Measurements from ENCODE around the gene NLK.

NLK gene

DNA sequence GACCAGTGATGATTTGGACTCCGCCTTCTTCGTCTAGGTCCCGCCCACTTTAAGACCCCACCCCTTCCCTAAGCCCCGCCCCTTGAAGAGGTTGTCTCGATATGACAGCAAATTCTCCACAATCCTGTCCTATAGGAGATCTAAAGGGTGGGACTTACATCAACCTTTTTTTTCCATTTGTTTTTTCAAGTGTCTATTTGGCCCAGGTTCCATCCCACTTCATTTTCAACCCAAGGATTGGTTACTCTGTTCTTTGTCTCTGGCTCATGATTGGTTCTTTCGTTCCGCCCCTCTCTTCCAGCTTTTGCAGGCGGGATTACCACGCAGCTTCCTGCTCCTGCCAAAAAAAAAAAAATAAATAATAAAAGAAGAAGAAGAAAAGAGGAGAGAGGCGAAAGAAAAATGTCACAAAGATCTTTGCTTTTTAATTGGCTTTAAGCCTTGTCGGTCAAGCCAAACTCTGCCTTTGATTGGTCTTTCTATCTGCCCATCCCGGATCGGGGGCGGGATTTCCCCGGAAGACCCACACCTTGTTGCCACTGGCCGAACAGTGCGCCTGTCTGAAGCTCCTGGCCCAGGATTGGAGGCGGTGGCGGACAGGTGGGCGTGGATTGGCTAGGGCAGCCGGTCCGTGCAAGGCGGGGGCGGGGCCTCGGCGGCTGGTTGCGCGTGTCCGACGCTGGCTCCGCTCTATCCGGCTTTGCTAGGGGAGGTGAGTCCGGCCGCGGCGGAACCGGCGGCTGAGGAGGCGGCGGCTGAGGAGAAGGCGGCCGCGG is 1.2 kb upstream of the NLK start:
- DNase-seq = peak; percentile 100

DNA sequence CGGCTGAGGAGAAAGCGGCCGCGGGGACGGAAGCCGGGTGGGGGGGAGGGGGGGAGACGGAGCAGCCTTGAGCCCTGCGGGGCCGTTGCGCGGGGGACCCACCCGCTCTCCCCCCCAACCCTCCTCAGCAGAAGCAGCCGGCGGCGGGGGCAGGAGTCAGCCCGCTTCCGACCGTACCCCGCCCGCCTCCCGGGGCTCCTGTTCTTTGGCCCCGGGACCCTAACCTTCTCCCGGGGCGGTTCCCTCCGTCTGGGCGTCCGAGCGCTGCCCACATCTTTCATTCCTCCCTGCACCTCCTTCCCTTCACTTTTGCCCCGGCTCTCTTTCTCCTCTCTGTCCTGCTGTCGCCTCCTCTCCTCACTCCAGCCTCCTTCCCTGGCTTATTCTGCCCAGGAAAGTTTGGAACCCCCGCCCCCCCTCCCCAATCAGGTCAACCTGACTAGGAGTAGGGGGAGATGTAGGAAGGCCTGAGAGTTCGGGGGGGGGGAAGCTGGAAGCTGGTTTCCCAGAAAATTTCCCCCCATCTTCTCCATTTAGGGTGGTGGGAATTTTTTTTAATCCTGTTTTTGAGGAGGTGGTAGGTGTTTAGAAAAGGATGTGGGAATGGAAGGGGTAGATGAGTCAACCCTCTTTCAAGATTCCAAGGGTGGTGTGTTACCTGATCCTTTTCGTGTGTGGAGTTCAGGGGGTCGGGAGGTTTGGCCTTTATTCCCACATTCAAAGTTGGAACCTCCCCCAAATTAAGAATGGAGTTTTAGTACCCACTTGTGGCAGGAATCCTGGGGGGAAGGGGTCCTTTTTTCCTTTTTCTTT is 427 bp upstream of the NLK start:
- DNase-seq = no peak

DNA sequence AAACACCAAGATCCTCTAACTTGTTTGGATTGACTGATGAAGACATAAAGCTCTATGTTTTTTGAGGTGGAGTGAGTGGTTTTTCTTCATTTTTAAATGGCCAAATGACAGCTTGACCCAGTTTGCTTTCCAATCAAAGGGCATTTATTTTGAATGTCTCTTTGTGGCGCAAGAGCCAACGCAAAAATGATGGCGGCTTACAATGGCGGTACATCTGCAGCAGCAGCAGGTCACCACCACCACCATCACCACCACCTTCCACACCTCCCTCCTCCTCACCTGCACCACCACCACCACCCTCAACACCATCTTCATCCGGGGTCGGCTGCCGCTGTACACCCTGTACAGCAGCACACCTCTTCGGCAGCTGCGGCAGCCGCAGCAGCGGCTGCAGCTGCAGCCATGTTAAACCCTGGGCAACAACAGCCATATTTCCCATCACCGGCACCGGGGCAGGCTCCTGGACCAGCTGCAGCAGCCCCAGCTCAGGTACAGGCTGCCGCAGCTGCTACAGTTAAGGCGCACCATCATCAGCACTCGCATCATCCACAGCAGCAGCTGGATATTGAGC is 329 bp downstream of the NLK start:
- DNase-seq = no peak

DNA sequence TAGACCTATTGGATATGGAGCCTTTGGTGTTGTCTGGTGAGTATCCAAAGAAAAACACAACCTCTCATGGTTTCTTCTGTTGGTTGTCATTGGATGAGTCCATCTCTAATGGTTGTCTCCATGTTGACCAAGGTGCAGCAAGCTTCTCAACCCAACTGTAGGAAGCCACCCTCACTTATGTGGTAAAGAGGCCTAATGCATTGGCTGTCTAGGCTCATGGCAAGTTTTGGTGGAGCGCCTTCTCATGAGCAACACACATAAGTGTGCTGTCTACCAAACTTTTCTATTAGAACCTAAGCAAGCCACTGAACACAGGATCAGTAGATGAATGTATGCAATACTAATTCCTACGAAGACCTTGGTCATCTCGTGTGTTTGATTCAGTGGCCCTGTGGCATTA is 819 bp downstream of the NLK start:
- no peak for DNase-seq

DNA sequence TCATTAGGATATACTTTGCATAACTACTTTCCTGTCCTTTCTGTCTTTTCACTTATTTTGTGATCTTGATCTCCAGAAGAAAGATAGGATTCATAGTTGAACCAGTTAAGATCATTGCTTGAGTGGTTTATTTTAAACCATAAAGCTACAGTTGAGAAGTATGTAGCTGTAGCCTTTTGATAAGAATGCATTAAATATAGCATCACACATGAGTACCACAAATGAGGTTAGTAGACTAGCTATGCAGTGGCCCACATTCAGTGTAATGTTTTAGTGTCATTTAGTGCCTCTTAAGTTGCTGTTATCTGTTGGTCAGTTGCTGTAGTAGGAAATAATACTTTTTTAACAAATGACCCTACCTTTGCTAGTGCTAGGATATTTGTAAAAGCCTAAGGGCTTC is 1.3 kb downstream of the NLK start:
- no peak for DNase-seq

DNA sequence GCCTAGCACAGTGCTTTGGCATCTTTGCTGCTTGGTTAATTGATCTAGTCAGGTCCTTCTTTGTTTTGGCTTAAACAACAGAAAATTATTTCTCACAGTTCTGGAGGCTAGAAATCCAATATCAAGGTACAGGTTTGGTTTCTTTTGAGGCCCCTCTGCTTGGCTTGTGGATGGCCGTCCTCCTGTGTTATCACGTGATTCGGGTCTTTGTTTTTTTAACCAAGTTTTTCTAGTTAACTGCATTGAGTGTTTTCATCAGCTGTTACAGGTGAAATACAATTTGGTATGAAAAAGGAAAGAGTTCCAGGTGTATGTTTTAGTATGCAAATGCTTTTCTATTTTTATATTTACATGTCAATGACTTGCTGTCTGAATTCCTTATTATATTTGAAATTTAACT is 2.8 kb downstream of the NLK start:
- no peak for DNase-seq

DNA sequence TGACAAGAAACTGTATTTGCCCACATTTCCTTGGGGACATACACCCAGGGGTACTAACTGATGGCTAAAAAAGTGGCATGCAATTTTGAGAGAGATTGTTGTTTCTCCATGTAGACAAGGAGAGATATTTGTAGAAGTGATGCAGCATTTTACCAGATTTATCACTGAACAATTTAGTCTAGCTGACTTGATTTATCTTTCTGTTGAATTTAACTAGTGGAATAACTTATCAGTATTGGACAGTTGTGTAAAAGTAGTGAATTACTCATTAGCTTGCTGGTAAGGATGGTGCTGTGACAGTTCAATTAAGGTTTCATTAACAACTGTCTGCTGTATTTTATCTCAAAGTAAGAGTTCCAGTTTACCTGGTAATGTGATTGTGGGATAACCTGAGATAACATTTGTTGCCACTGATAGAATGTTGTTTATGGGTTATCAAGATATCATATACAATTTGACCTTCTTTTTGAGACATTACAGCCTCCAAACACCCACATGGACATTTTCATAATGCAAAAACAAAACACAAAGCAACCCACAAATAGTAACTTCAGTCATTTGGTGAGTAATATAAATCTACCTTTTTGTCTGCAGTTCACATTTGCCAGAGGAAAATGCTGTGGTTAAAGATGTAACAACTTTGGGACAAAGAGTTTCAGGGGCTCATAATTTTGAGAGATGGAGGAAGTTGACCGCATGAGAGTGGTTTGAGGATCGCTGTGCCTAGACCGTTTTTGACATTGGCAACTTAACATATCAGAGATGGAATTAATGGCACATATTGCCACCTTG is 3.8 kb downstream of the NLK start:
- DNase-seq = no peak

DNA sequence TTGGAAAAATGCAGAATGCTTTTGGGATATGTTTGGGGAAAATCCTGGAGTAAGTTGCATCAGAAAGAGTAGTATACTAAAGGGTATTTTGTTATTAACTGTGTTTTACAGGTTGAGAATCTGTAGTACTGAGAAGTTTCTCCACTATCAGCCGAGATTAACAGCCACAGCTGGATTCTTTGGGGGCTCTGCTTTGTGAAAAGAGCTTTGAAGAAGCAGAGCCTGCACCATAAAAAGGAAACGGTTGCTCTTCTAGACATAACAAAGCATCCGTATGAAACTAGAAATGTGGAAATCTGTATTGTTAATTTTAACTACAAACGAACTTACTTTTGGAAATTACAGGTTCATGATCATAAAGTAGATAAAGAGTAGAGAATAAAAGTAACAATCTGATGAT is 5.3 kb downstream of the NLK start:
- no peak for DNase-seq

DNA sequence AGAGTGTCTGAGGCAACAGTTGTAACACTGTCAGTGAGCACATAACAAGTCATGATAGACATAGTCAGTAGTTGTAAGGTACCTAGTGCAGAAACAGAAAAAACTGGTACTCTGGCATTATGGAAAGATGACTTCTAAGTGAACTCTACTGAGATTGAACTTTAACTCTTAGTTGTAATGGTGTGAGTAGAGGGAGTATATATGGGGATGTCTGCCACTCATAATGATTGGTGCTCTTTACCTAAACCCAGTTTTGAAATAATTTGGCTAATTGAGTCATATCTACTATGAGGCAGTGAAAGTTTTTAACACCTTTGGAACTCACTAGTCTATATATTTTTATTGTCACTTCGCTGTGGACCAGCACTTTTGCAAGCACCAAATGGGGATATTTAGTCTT is 6.6 kb downstream of the NLK start:
- DNase-seq = no peak

DNA sequence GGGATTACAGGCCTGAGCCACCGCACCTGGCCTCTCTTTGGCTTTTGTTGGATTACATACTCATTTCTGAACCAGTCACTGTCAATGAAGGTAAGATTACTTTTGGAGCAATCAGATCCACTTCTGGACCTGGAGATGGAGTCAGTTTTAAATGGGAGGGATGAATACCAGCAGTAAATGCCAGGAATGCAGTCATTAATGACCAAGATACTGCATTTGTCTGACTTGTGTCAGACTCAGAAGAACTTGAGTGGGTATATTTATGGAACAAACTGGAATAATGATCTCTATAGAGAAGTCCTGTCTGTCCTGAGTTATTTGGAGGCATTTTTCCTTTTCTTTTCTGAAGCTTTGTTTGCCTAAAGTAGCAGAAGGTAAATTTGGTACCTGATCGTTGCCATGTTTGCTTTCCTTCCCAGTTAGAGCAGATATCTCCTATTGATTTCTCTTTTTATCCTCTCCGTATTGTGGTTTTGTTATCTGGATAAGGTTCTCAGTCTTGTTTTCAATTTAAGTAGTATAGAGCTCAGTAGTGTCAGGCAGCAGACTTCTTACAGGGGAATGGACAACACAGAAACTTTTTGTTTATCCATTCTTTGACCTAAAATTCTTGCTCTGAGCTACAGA is 10.7 kb downstream of the NLK start:
- no peak for DNase-seq

DNA sequence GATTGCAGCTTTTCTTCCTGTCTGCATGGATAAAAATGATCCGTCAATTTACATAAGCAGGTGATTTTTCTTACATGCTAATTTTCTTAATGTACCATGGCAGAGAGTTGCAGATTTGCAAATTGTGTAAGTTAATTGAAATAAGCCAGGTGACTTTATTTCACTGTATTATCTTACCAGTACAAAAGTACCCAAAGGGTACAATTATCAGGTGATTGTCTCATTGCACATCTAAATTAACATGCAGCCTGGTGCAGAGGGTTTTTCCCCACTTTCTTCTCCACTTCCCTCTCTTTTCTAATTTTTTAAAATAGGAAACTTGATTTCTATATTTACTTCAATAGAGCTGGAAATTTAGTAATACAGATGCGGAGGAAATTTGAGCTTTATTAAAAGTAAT is 11.2 kb downstream of the NLK start:
- no peak for DNase-seq

DNA sequence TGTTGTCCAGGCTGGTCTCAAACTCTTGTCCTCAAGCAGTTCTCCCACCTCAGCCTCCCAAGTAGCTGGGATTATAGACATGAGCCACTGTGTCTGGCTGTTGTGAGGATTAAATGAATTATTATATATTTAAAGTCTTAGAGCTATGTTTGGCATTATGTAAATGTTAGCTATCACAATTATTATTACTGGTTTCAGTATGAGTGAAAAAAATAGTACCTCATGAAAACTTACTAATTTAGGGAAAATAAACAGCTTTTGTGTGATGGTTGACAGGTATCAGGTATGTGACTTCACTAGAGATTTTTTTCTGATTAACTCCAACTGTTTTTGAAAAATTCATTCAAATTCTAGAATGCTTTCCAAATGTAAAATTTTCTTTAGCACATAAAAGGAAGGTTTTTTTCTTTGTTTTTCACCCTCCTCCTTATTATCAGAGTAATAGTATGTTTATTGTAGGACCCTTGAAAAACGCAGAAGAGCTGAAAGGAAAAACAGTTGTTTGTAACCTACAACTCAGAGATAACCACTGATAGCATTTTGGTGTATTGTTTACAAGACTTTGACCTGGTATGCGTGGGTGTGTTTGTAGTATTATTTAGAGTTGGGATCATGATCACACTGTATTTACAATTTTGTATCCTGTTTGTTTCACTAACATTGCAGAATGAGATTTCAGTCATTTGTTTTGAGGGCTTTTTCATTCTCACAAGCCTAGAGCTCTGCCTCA is 13.2 kb downstream of the NLK start:
- no peak for DNase-seq

DNA sequence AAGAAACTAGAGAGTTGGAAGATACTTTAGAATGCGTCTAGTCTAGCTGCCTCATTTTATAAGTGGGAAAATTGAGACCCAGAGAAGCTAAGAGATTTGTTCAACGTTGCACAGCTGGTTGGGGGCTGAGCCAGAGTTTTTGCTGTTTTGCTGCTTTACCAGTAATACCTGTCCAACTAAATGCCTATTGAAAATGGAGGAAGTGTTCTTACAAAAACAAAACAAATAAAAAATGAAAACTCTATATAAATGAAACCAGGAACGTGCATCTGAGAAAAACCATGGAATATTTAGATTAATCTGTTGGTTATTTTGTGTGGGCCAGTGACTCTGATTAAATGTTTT is 13.8 kb downstream of the NLK start:
- no peak for DNase-seq

DNA sequence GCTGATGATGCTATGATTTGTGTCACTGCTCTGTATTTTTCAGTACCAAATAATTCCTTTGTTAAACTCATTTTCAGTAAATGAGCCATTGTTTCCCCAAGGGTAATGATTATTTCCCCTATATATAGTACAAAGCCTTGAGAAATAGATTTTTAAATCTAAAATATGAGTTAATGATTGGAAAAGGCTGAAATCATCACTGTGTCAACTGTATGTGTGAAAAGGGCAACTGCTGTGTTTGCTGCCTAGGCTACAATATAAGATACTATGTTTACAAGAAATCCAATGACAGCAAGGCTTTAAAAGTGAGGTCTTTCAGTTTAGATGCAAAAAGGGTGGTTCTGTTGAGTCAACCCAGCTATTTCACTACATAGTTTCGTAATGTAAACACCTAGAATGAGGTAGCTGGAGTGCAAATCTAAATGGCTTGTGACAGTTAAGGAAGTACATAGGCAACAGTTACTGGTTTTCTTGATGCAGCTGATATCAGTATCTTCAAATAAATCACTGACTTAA is 15.3 kb downstream of the NLK start:
- DNase-seq = peak; percentile 72

DNA sequence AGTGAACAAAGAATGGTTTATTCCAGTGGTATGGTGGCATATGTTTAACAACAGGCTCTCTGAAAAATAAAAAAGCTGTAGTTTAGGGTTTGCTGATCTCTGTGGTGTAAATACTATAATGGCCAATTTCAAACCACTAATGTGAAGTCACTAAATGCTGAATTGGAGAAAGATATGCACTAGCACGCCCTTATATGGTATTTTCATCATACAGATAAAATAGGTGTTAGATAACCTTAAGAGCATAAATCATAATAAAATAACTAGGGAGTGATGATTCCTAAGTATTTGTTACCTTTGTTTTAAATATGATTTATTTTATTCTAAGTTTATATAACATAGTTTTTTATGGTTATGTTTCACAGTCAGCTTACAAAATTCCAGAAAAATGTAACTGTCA is 17.2 kb downstream of the NLK start:
- no peak for DNase-seq

DNA sequence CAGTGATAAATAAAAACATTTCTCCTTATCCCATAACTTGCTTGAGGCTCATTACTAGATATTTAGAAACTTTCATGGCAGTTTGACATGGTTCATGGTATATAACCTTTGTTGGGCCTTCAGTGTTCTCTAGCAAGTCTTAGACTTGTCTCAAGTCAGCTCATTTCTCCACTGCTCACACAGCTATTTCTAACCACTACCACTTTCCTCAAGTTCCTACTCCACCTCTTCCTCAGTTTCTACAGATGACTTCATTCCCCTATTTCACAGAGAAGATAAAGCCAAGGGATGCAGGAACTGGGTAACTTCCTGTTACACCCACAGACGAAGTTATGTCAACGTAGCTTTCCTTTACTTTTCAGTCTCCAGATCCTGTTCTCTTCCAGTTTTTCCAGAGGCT is 23.2 kb downstream of the NLK start:
- DNase-seq = peak; percentile 89

DNA sequence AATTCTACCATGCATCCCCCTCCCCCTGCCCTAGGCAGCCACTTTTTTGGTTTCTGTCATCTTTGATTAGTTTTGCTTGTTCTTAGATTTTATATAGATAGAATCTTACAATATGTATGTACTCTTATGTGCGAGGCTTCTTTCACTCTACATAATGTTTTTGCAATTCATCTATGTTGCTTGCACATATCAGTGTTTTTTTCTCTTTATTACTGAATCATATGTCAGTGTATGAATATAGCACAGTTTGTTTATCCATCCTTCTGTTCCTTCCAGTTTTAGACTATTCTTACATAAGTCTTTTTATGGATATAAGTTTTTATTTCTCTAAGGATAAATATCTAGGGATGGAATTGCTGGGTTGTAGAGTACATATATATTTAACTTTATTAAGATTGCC is 26.6 kb downstream of the NLK start:
- DNase-seq = no peak

DNA sequence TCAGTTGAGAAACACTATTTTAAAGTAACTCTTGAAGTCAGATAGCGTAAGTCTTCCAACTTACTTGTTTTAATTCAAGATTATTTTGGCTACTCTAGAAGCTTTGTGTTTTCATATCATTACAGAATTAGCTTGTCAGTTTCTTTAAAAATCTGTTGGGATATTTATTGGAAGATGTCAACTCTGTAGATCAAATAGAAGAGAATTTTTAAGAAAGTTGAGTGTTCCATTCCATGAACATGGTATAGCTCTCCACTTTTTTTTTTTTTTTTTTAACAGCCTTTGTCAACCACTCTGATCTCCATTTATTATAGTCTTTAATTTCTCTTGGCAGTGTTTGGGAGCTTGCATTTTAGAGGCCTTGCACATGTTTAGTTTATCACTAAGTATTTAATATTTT is 28.7 kb downstream of the NLK start:
- no peak for DNase-seq

DNA sequence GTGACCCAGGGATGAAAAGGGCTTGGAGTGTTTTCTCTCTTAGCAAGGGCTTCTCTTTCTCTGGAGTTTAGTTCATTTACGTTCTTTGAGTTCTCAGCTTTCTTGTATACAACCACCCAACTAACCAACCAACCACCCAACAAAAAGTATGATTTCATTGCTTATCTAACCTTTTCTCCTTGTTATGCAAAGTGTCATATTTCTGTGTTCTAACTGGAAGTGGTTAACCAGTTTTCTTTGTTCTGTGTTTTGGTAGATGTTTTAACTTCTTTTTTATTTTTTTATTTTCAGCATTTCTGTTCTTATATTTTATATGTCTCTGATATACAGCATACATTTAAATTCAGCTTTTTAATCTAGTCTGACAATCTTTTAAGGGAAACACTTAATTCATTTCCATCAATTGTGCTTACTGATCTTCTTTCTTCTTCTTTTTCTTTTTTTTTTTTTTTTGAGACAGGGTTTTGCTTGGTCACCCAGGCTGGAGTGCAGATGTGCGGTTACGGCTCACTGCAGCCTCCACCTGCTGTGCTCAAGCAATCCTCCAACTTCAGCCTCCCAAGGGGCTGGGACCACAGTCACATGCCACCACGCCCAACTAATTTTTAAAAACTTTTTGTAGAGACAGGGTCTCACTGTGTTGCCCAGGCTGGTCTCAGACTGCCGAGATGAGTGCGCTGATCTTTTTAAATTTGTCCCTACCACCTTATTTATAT is 29.6 kb downstream of the NLK start:
- no peak for DNase-seq

DNA sequence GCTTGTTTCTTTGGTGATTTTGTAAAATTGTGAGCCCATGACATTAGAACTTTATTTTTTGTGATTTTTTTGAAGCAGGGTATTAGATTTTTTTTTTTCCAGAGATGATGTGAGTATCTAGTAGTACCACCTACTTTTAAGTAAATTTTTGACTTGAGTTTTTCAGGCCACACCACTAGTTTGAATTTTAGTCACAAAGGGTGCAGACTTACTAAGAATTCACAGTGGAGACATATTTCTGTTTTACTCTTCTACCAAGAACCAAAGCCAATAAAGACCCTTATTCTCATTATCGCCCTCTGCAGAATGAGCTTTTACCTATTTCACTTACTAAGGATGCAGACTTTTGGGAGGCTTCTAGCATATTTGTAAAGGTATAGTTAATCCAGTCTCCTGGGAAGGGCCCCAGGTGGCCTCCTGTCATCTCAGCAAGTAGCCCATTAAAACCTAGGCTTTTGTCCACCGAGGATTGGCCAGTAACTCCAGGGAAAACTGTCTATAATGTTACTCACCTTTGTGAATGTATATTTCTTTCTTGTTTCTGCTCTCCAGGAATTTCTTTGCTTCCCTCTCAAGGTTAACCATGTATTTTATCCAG is 30.6 kb downstream of the NLK start:
- no peak for DNase-seq

DNA sequence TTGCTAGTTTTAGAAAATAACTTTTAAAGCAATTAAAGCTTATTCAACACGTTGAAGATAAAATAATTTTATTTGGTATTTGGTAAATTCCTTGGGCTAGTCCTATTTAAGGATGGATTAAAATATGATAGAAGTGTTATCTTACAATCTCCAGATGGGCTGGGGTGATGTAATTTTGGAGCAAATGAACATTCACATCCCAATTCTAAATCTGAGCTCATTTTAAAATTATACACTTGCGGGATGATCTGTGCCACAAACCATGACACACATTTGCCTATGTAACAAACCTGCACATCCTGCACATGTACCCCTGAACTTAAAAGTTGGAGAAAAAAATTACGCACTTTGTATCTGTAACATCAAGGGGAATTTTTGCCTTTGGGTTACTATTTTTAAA is 31.5 kb downstream of the NLK start:
- DNase-seq = no peak
